ENCODE data around the gene PALS2.

PALS2 gene

GRCh38 chr7:24591152-24591551 is 17.9 kb downstream of the PALS2 start:
- DNase-seq (ENCODE audit: low read depth), result no peak

GRCh38 chr7:24595671-24596418 is 22.6 kb downstream of the PALS2 start:
- DNase-seq (ENCODE audit: low read depth), result no peak

DNA sequence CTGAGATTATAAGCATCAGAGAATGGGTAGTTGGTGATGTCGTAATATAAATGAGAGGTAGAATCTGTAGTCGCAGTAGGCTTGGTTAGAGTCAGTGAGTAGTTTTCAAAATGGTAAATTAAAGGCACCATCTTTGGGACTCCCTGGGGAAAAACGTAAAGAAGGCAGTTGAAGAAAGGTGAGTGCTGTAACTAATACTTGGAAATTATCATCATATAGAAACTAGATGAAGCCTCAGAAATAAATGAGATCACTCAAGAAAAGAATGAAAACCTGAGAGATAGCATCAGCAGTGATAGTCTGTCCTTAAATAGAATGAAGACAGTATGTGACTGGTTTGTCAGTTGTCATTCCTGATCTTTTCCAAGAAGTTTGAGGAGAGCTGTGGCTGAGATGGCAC is 23.8 kb downstream of the PALS2 start:
- DNase-seq (ENCODE audit: low read depth), result no peak

GRCh38 chr7:24601600-24601999 is 28.3 kb downstream of the PALS2 start:
- DNase-seq (ENCODE audit: low read depth), result no peak

- no peak for DNase-seq (ENCODE audit: low read depth)
Observed at GRCh38 chr7:24602860-24603456, 29.7 kb downstream of the PALS2 start.

GRCh38 chr7:24604630-24605029 is 31.4 kb downstream of the PALS2 start:
- no peak for DNase-seq (ENCODE audit: low read depth)

GRCh38 chr7:24608504-24608903 is 35.3 kb downstream of the PALS2 start:
- DNase-seq (ENCODE audit: low read depth), result no peak

GRCh38 chr7:24609059-24609458 is 35.8 kb downstream of the PALS2 start:
- no peak for DNase-seq (ENCODE audit: low read depth)

DNA sequence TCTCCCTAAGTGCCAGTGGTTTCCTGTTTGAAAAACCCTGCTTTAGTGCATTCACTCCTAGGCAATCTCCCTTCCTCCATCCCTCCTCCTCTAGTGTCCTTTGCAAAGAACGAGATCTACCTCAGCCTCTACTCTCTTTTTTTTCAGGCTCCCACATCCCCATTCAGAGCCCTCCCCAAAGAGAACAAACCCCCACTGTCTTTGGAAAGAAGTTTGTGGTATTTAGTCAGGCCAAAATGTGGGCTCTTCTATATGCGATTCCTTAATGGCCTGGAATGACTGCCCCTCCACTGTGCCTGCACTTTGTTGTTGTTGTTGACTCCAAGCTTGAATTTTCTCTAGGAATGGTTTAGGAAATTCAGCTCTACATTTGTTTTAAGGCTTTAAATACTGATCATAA is 36.3 kb downstream of the PALS2 start:
- DNase-seq (ENCODE audit: low read depth), result no peak

DNA sequence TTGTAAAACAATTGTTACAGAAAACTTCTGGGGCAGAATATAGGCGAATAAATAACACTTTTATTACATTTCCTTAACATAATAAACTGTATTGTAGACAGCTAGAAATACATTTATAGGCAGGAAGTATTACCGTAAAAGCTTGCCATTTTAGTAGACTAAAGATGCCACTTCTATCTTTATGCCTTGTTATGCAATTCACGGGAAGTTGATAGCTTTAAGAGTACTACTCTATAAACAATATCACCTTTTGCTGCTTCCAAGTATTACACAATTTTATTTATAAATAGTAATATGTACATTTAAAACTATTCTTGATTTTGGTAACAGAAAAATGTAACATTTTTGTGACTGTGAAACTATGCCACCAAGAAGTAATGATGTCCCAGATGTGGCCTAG is 37.9 kb downstream of the PALS2 start:
- DNase-seq (ENCODE audit: low read depth), result no peak

- DNase-seq (ENCODE audit: low read depth), result no peak
Observed at GRCh38 chr7:24617957-24618616, 44.8 kb downstream of the PALS2 start.

GRCh38 chr7:24619978-24620377 is 46.7 kb downstream of the PALS2 start:
- no peak for DNase-seq (ENCODE audit: low read depth)

DNA sequence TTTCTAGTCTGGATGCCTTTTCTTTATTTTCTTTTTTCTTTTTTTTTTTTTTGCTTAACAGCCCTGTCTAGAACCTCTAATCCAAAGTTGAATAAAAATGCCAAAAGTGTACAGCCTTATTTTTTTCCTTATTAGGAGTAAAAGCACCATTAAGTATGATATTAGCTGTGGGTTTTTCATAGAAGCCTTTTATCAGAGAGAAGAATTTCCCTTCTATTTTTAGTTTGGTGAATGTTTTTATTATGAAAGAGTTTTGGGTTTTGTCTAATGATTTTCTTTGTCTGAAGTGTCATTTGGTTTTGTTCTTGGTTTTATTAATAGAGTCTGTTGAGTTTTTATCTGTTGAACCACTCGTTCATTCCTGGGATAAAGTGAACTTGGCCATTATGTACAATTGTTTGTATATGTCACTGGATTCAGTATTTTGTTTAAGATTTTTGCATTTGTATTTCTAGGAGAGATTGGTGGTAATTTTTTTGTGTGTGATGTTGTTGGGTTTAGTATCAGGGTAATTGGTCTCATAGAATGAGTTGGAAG is 49.5 kb downstream of the PALS2 start:
- no peak for DNase-seq (ENCODE audit: low read depth)
